H1 (cell line): ENCODE measurements around the gene HBEGF. TPM values are rescaled to one million over a fixed set of nuclear protein-coding genes. Genes with fewer than 3 reads are reported as not detected.

Experiments
- CTCF ChIA-PET: fragments of 300-600 bp; sonication (Branson Sonifier 250); formaldehyde crosslinking; loops from one replicate; lab custom pipeline; 2021; ENCODE audit not compliant: partially characterized antibody; lab: Charles Lee
- POLR2A ChIA-PET: fragments of 300-600 bp; sonication (Branson Sonifier 250); formaldehyde crosslinking; loops from one replicate; lab custom pipeline; 2021; ENCODE audit warnings: inconsistent platforms; ENCODE audit not compliant: partially characterized antibody; lab: Charles Lee
- DNase-seq, 2 experiments: peaks; one replicate each; pipeline versions ENCODE4 v3.0.0 to v3.0.0-alpha.2; 2010 to 2022; ENCODE audit warnings: low spot score in 2 of 2, low read depth in 1 of 2, mixed read lengths in 1 of 2
- FAIRE-seq: peaks from 2 replicates; lab custom pipeline; 2011; peaks lifted over from hg19 to GRCh38; lab: Jason Lieb, UNC
- H2AFZ ChIP-seq: 2 replicates; pipeline ENCODE4 v1.8.1; 2012; ENCODE audit warnings: low read length, inconsistent platforms
- H2AK5ac ChIP-seq: 2 replicates; pipeline ENCODE4 v1.6.1; 2013; ENCODE audit warnings: low read depth, low read length
- H2BK120ac ChIP-seq: replicated peaks from 2 replicates; pipeline ENCODE3; 2013; ENCODE audit warnings: low read depth, low read length, inconsistent platforms
- H2BK12ac ChIP-seq: 2 replicates; pipeline ENCODE4 v1.6.1; 2013; ENCODE audit warnings: low read depth, low read length
- H2BK15ac ChIP-seq: 2 replicates; pipeline ENCODE4 v1.6.1; 2013; ENCODE audit warnings: low read length
- H2BK20ac ChIP-seq: 2 replicates; pipeline ENCODE4 v1.6.1; 2013; ENCODE audit warnings: low read length
- H2BK5ac ChIP-seq: 2 replicates; pipeline ENCODE4 v1.6.1; 2013; ENCODE audit warnings: low read depth, low read length
- H3K14ac ChIP-seq: 2 replicates; pipeline ENCODE4 v1.6.1; 2013; ENCODE audit warnings: inconsistent platforms; ENCODE audit not compliant: insufficient read length
- H3K18ac ChIP-seq: 2 replicates; pipeline ENCODE4 v1.6.1; 2013; ENCODE audit warnings: low read length; ENCODE audit errors: extremely low read depth
- H3K23ac ChIP-seq: 2 replicates; pipeline ENCODE4 v1.6.1; 2013; ENCODE audit warnings: inconsistent platforms; ENCODE audit not compliant: insufficient read length
- H3K23me2 ChIP-seq: 2 replicates; pipeline ENCODE4 v1.6.1; 2013; ENCODE audit warnings: low read depth, low read length
- H3K27ac ChIP-seq: 2 replicates; pipeline ENCODE4 v1.6.1; 2011; ENCODE audit warnings: low read depth, low read length, inconsistent platforms
- H3K27me3 ChIP-seq, 4 experiments: replicated peaks in 1 of 4; 1 replicate in 1 of 4; 2 replicates in 3 of 4; pipeline versions ENCODE4 v1.6.1 to v1.8.1; 2011 to 2013; ENCODE audit warnings: low read length in 3 of 4, mild to moderate bottlenecking in 3 of 4, inconsistent platforms in 2 of 4, mixed read lengths in 2 of 4, moderate library complexity in 1 of 4; ENCODE audit not compliant: control insufficient read depth in 3 of 4, insufficient read depth in 3 of 4; ENCODE audit errors: extremely low read depth in 1 of 4
- H3K36me3 ChIP-seq, 4 experiments: 2 replicates each; pipeline versions ENCODE4 v1.6.1 to v1.8.1; 2011 to 2013; ENCODE audit warnings: mild to moderate bottlenecking in 4 of 4, low read length in 3 of 4, moderate library complexity in 2 of 4, control low read depth in 1 of 4, inconsistent platforms in 1 of 4; ENCODE audit not compliant: insufficient read depth in 4 of 4, control insufficient read depth in 2 of 4
- H3K4ac ChIP-seq: replicated peaks from 2 replicates; pipeline ENCODE3; 2013; ENCODE audit warnings: low read length, low read depth, mixed read lengths, inconsistent platforms; ENCODE audit not compliant: insufficient read length
- H3K4me1 ChIP-seq, 4 experiments: replicated peaks in 1 of 4; 1 replicate in 1 of 4; 2 replicates in 3 of 4; pipeline versions ENCODE4 v1.6.1 to v1.8.1; 2011 to 2013; ENCODE audit warnings: low read length in 3 of 4, inconsistent platforms in 2 of 4, mixed read lengths in 1 of 4; ENCODE audit not compliant: insufficient read depth in 4 of 4, control insufficient read depth in 3 of 4
- H3K4me2 ChIP-seq, 2 experiments: 2 replicates each; pipeline versions ENCODE4 v1.6.1 to v1.8.1; 2011 to 2013; ENCODE audit warnings: low read depth in 2 of 2, low read length in 2 of 2, control low read depth in 1 of 2, inconsistent platforms in 1 of 2, mild to moderate bottlenecking in 1 of 2; ENCODE audit not compliant: insufficient read depth in 1 of 2
- H3K4me3 ChIP-seq, 4 experiments: fragments of 200-600, 300-600 bp in 1 of 4; sonication (generic), shearing (Covaris generic), sonication (Bioruptor Twin) in 1 of 4; 2 replicates each; pipeline versions ENCODE4 v1.5.1 to v1.8.1; 2011 to 2016; ENCODE audit warnings: low read length in 4 of 4, low read depth in 3 of 4, control low read depth in 2 of 4, inconsistent platforms in 2 of 4, mild to moderate bottlenecking in 2 of 4, mixed read lengths in 1 of 4, moderate library complexity in 1 of 4; ENCODE audit not compliant: insufficient read depth in 2 of 4; ENCODE audit errors: extremely low read depth in 1 of 4
- H3K56ac ChIP-seq: replicated peaks from 2 replicates; pipeline ENCODE3; 2013; ENCODE audit warnings: low read depth, mild to moderate bottlenecking, mixed read lengths, low read length, inconsistent platforms; ENCODE audit not compliant: insufficient read length
- H3K79me1 ChIP-seq: 2 replicates; pipeline ENCODE4 v1.6.1; 2013; ENCODE audit warnings: low read depth, low read length, control low read depth
- H3K79me2 ChIP-seq, 2 experiments: 2 replicates each; pipeline versions ENCODE4 v1.6.1 to v1.8.1; 2012 to 2013; ENCODE audit warnings: low read length in 2 of 2, mild to moderate bottlenecking in 2 of 2, inconsistent platforms in 1 of 2; ENCODE audit not compliant: insufficient read depth in 2 of 2, control insufficient read depth in 1 of 2
- H3K9ac ChIP-seq, 4 experiments: replicated peaks in 1 of 4; 1 replicate in 1 of 4; 2 replicates in 3 of 4; pipeline versions ENCODE4 v1.6.1 to v1.8.1; 2011 to 2013; ENCODE audit warnings: low read depth in 3 of 4, low read length in 3 of 4, control low read depth in 2 of 4, mild to moderate bottlenecking in 2 of 4, moderate library complexity in 2 of 4, inconsistent platforms in 1 of 4; ENCODE audit errors: extremely low read depth in 1 of 4
- H3K9me3 ChIP-seq, 2 experiments: 2 replicates each; pipeline versions ENCODE4 v1.6.1 to v1.8.1; 2012 to 2013; ENCODE audit warnings: mild to moderate bottlenecking in 2 of 2, moderate library complexity in 2 of 2, control low read depth in 1 of 2, inconsistent platforms in 1 of 2, low read depth in 1 of 2, low read length in 1 of 2, mixed read lengths in 1 of 2; ENCODE audit not compliant: insufficient read depth in 2 of 2
- H4K20me1 ChIP-seq, 2 experiments: replicated peaks in 1 of 2; 2 replicates each; pipeline versions ENCODE3 to v1.8.1; 2011 to 2013; ENCODE audit warnings: inconsistent platforms in 2 of 2, low read length in 2 of 2, mild to moderate bottlenecking in 1 of 2; ENCODE audit not compliant: insufficient read depth in 2 of 2, control insufficient read depth in 1 of 2
- H4K5ac ChIP-seq: 2 replicates; pipeline ENCODE4 v1.6.1; 2013; ENCODE audit warnings: low read length, low read depth, mixed read lengths, inconsistent platforms; ENCODE audit not compliant: insufficient read length
- H4K8ac ChIP-seq: 2 replicates; pipeline ENCODE4 v1.8.0; 2013; ENCODE audit warnings: mild to moderate bottlenecking, moderate library complexity, low read length, inconsistent platforms; ENCODE audit not compliant: insufficient read depth; ENCODE audit errors: extremely low read depth
- H4K91ac ChIP-seq: replicated peaks from 2 replicates; pipeline ENCODE3; 2013; ENCODE audit warnings: low read length, mixed read lengths, inconsistent platforms; ENCODE audit not compliant: insufficient read length
- BACH1 ChIP-seq: IDR thresholded peaks from 2 replicates; pipeline ENCODE4 v1.6.1; 2012; ENCODE audit warnings: low read length, improper control_type of control experiment
- EGR1 ChIP-seq: IDR thresholded peaks from 2 replicates; pipeline ENCODE4 v1.6.1; 2011; ENCODE audit warnings: low read depth, low read length, borderline replicate concordance
- EP300 ChIP-seq, 2 experiments: IDR thresholded peaks; 1 replicate in 1 of 2; 2 replicates in 1 of 2; pipeline ENCODE4 v1.6.1; 2011 to 2012; ENCODE audit warnings: low read depth in 2 of 2, low read length in 2 of 2, mild to moderate bottlenecking in 2 of 2, borderline replicate concordance in 1 of 2, inconsistent platforms in 1 of 2, moderate library complexity in 1 of 2
- HDAC2 ChIP-seq, 2 experiments: fragments of 300-600 bp in 1 of 2; sonication (generic) in 1 of 2; IDR thresholded peaks; 2 replicates each; pipeline ENCODE4 v1.6.1; 2011 to 2012; ENCODE audit warnings: low read depth in 2 of 2, low read length in 2 of 2, mild to moderate bottlenecking in 2 of 2, moderate library complexity in 2 of 2, borderline replicate concordance in 1 of 2, inconsistent platforms in 1 of 2
- KDM1A ChIP-seq: fragments of 200-600, 300-600 bp; sonication (generic); IDR thresholded peaks from 2 replicates; pipeline ENCODE4 v1.7.1; 2016; ENCODE audit warnings: mild to moderate bottlenecking, low read length, borderline replicate concordance
- RAD21 ChIP-seq, 2 experiments: IDR thresholded peaks in 1 of 2; conservative IDR thresholded peaks in 1 of 2; 2 replicates each; pipeline ENCODE4 v1.6.1; 2011; ENCODE audit warnings: low read depth in 2 of 2, low read length in 2 of 2, improper control_type of control experiment in 1 of 2, inconsistent platforms in 1 of 2, mild to moderate bottlenecking in 1 of 2, moderate library complexity in 1 of 2
- TAF7 ChIP-seq: optimal IDR thresholded peaks from 2 replicates; pipeline ENCODE3; 2011; ENCODE audit warnings: low read depth, mild to moderate bottlenecking, inconsistent platforms, low read length, moderate library complexity, borderline replicate concordance
- WGBS, 2 experiments: shearing (Covaris generic) in 1 of 2; methylation state at CpG; one replicate each; pipeline versions ENCODE4 v1.1.6 to v1.1.7; 2013 to 2015; ENCODE audit warnings: low lambda C conversion rate in 2 of 2, mixed read lengths in 2 of 2, inconsistent platforms in 1 of 2, low coverage in 1 of 2, missing lambda C conversion rate in 1 of 2; ENCODE audit not compliant: insufficient replicate concordance in 2 of 2, insufficient coverage in 1 of 2, insufficient read length in 1 of 2; ENCODE audit errors: extremely low coverage in 1 of 2, missing lambda C conversion rate in 1 of 2; 5-methylcytosine and 5-hydroxymethylcytosine counted together
- polyA plus RNA-seq, 7 experiments: library from polyadenylated mRNA; depleted of rRNA in 3 of 7; stranded (reverse) in 5 of 7; unstranded in 2 of 7; fragments of >200 nt in 5 of 7; fragments of 200-250 nt in 2 of 7; gene quantifications; 1 replicate in 5 of 7; 2 replicates in 1 of 7; 4 replicates in 1 of 7; pipeline versions ENCODE4 v1.2.1 to v1.2.3, GENCODE V29; 2011 to 2013; ENCODE audit warnings: missing spikeins in 2 of 7, mixed read lengths in 2 of 7
- total RNA-seq: library from RNA; stranded (reverse); fragmentation: NEBNext Ultra II Directional; extraction: Animal tissue kit (Norgen Biotek cat#: 25700); gene quantifications from 2 replicates; pipeline ENCODE4 v1.2.1, GENCODE V29; 2021
- TF ChIP-seq, protein P1 (sequence below): IDR thresholded peaks from 2 replicates; pipeline ENCODE4 v1.6.1; 2012; ENCODE audit warnings: inconsistent platforms

The HBEGF gene
- total and polyA plus RNA-seq, 2 of the 8 experiments (the other 6 are each of a cell fraction or from before 2014, with no cell fraction given) = 2.4 to 2.5 TPM

GRCh38 chr5:140336388-140336787, 10.0 kb downstream of the HBEGF start:
- Histone ChIP-seq H3K4me1 (no peaks in the 10 kb centered on the region), H3K79me1 (no peaks in the 10 kb centered on the region), H3K36me3 (peaks cover 0 to 4% (median 2%) of the 10 kb centered on the region in 4 experiments; a peak in 1 of 8 replicates), H2BK5ac (no peak overlapping the region), H4K91ac (no peak overlapping the region), H3K18ac (no peak overlapping the region), H3K27ac (no peak overlapping the region), H3K4ac (no peak overlapping the region), H3K56ac (no peak overlapping the region), H2AK5ac (no peak overlapping the region), H3K14ac (no peak overlapping the region), H4K5ac (no peak overlapping the region), H3K23ac (no peak overlapping the region), H3K79me2 (no peaks in the 10 kb centered on the region), H3K4me3 (no peak overlapping the region), H2BK12ac (no peak overlapping the region), H3K9ac (no peak overlapping the region), H2BK120ac (no peak overlapping the region), H2AFZ (no peak overlapping the region), H2BK20ac (no peak overlapping the region), H4K20me1 (no peaks in the 10 kb centered on the region), H3K27me3 (no peaks in the 10 kb centered on the region), H3K23me2 (no peaks in the 10 kb centered on the region), H3K4me2 (no peak overlapping the region), H4K8ac (no peak overlapping the region), H2BK15ac (no peak overlapping the region), H3K9me3 (no peaks in the 10 kb centered on the region)
- ChIA-PET POLR2A (interaction anchor here (0.9 to 3.5 kb wide), 4 partner anchors 9 to 32 kb away, joined by 3 to 22 read pairs (median 4); partner anchors contain the start of gene HBEGF), CTCF (interaction anchor here (1.3 to 4.0 kb wide), 8 partner anchors 9 to 95 kb away, joined by 3 to 29 read pairs (median 8); partner anchors contain the start of genes HBEGF and SLC4A9)
- FAIRE-seq (no peak), DNase-seq (no peak)
- WGBS, 2 experiments = 88% methylated on average over 5 of the region's 5 CpGs; no CpG with 5 or more reads in 1 of the 2 experiments
- TF ChIP-seq BACH1 = no peak
- TF ChIP-seq, protein P1, sequence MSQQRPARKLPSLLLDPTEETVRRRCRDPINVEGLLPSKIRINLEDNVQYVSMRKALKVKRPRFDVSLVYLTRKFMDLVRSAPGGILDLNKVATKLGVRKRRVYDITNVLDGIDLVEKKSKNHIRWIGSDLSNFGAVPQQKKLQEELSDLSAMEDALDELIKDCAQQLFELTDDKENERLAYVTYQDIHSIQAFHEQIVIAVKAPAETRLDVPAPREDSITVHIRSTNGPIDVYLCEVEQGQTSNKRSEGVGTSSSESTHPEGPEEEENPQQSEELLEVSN = no peak
- TF ChIP-seq KDM1A = no peak
- TF ChIP-seq TAF7 = no peak
- no peak for TF ChIP-seq HDAC2 (IDR thresholded peaks at IDR 0.05; ENCODE audit: borderline replicate concordance in 1 of 2, low read depth in 2 of 2, low read length in 2 of 2)
- TF ChIP-seq RAD21 (IDR thresholded peaks at IDR 0.05 in 1 of 2, conservative IDR thresholded peaks at IDR 0.05 in 1 of 2; ENCODE audit: low read depth in 2 of 2, low read length in 2 of 2) = no peak
- no peak for TF ChIP-seq EGR1
- no peak for TF ChIP-seq EP300 (IDR thresholded peaks at IDR 0.05; ENCODE audit: borderline replicate concordance in 1 of 2, low read depth in 2 of 2, low read length in 2 of 2)
